ENCODE results near the gene LIX1.
"Not testable (repeated sequence)": the region's sequence is repeated elsewhere in the genome, so short reads cannot be mapped to it uniquely, and the experiment has no call there.

LIX1 gene

GRCh38 chr5:97142521-97143254 lies at the start of gene LIX1:
LIX1 (minus strand) TSS chr5:97142611; CDS start chr5:97142576, 35 bp downstream.
- no peak for DNase-seq (ENCODE audit: low read depth, low spot score)

- no peak for DNase-seq (ENCODE audit: low read depth, low spot score)
These were observed 49.5 kb upstream of the LIX1 start for GRCh38 chr5:97191893-97192292.

- not testable (repeated sequence) for DNase-seq (ENCODE audit: low read depth, low spot score)
These were observed 47.1 kb upstream of the LIX1 start for GRCh38 chr5:97189523-97189922.

- no peak for DNase-seq (ENCODE audit: low read depth, low spot score)
These were observed 41.5 kb upstream of the LIX1 start for GRCh38 chr5:97183930-97184213.

GRCh38 chr5:97183100-97183929 lies 40.9 kb upstream of the LIX1 start, which contains the start of gene RIOK2:
RIOK2 (minus strand) TSS chr5:97183247; CDS start chr5:97183191, 56 bp downstream.
- DNase-seq (ENCODE audit: low read depth, low spot score) = peak; percentile 91

GRCh38 chr5:97182571-97183099 lies 40.2 kb upstream of the LIX1 start:
- DNase-seq (ENCODE audit: low read depth, low spot score) = no peak

- DNase-seq (ENCODE audit: low read depth, low spot score) = no peak
These were observed 39.6 kb upstream of the LIX1 start for GRCh38 chr5:97181856-97182545.

- not testable (repeated sequence) for DNase-seq (ENCODE audit: low read depth, low spot score)
These were observed 37.0 kb upstream of the LIX1 start for GRCh38 chr5:97179457-97179856.

- DNase-seq (ENCODE audit: low read depth, low spot score) = no peak
These were observed 29.8 kb upstream of the LIX1 start for GRCh38 chr5:97172227-97172626.

GRCh38 chr5:97171703-97172102 lies 29.3 kb upstream of the LIX1 start:
- DNase-seq (ENCODE audit: low read depth, low spot score) = no peak

- DNase-seq (ENCODE audit: low read depth, low spot score) = no peak
These were observed 25.0 kb upstream of the LIX1 start for GRCh38 chr5:97167435-97167834.

GRCh38 chr5:97165726-97166125 lies 23.3 kb upstream of the LIX1 start:
- DNase-seq (ENCODE audit: low read depth, low spot score) = no peak

- DNase-seq (ENCODE audit: low read depth, low spot score) = no peak
These were observed 22.4 kb upstream of the LIX1 start for GRCh38 chr5:97164846-97165245.

GRCh38 chr5:97163790-97164285 lies 21.4 kb upstream of the LIX1 start:
- no peak for DNase-seq (ENCODE audit: low read depth, low spot score)

- no peak for DNase-seq (ENCODE audit: low read depth, low spot score)
These were observed 21.0 kb upstream of the LIX1 start for GRCh38 chr5:97163360-97163764.

- DNase-seq (ENCODE audit: low read depth, low spot score) = no peak
These were observed 19.6 kb upstream of the LIX1 start for GRCh38 chr5:97162045-97162444.

- no peak for DNase-seq (ENCODE audit: low read depth, low spot score)
These were observed 15.3 kb upstream of the LIX1 start for GRCh38 chr5:97157689-97158088.

- DNase-seq (ENCODE audit: low read depth, low spot score) = no peak
These were observed 9.0 kb upstream of the LIX1 start for GRCh38 chr5:97151370-97151769.

- DNase-seq (ENCODE audit: low read depth, low spot score) = no peak
These were observed 8.0 kb upstream of the LIX1 start for GRCh38 chr5:97150401-97150800.

- no peak for DNase-seq (ENCODE audit: low read depth, low spot score)
These were observed 7.3 kb upstream of the LIX1 start for GRCh38 chr5:97149709-97150108.

GRCh38 chr5:97148288-97148687 lies 5.9 kb upstream of the LIX1 start:
- no peak for DNase-seq (ENCODE audit: low read depth, low spot score)

- DNase-seq (ENCODE audit: low read depth, low spot score) = no peak
These were observed 1.3 kb upstream of the LIX1 start for GRCh38 chr5:97143704-97144103.
